ENCODE results near the gene SHKBP1. TPM values are rescaled to one million over a fixed set of nuclear protein-coding genes. Genes with fewer than 3 reads are reported as not detected.

Gene SHKBP1
- total and polyA plus RNA-seq, 9 of the 15 experiments (the other 6 are each of a cell fraction or from before 2014, with no cell fraction given): 1.2 to 58.1 (median 22.3) TPM

DNA sequence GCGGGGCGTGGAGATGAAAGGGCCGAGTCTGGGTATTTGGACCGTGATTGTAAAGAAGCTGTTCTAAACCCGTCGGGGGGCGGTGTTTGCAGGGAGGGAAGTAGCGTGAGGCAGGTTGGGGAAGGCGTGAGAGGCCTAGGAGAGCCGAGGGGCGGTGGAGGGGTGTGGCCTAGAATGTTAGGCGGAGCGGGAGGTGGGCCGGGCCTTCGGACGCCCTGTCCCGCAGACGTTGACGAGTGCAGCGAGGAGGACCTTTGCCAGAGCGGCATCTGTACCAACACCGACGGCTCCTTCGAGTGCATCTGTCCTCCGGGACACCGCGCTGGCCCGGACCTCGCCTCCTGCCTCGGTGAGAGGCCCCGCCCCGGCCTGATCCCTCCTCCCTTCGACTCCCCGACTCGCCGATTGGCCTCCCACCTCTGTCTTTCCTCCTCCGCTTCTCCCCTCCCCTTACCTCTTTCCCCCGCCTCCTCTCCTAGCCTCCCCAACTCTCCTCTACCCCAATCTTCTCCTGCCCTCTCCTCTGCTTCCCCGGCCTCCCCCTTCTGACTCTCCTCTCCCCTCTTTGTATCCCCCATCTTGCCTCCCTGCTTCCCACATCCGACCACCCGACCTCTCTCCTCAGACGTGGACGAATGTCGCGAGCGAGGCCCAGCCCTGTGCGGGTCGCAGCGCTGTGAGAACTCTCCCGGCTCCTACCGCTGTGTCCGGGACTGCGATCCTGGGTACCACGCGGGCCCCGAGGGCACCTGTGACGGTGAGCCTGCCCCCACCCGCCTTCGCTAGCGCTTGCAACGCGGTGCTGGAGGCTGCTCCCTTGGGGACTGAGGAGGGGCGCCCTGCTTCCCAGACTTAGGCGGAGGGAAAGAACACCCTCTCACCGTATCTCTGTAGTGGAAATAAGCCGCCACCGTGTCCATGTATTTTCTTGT is 37.3 kb downstream of the SHKBP1 start (continued):
- TF ChIP-seq SMAD2 (IDR thresholded peaks at IDR 0.05; ENCODE audit: low read depth, low read length): no peak
- TF ChIP-seq SMAD3 (CRISPR knock-in tag; conservative IDR thresholded peaks at IDR 0.05): no peak
- TF ChIP-seq RBM17 (IDR thresholded peaks at IDR 0.05; ENCODE audit: borderline replicate concordance, low read depth, low read length): no peak
- no peak for TF ChIP-seq PURB (CRISPR knock-in tag; IDR thresholded peaks at IDR 0.05; ENCODE audit: low read depth)
- TF ChIP-seq NEUROD1 (IDR thresholded peaks at IDR 0.05; ENCODE audit: borderline replicate concordance, low read depth, low read length, partially characterized antibody): no peak
- TF ChIP-seq, protein P1, sequence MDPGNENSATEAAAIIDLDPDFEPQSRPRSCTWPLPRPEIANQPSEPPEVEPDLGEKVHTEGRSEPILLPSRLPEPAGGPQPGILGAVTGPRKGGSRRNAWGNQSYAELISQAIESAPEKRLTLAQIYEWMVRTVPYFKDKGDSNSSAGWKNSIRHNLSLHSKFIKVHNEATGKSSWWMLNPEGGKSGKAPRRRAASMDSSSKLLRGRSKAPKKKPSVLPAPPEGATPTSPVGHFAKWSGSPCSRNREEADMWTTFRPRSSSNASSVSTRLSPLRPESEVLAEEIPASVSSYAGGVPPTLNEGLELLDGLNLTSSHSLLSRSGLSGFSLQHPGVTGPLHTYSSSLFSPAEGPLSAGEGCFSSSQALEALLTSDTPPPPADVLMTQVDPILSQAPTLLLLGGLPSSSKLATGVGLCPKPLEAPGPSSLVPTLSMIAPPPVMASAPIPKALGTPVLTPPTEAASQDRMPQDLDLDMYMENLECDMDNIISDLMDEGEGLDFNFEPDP (CRISPR knock-in tag; IDR thresholded peaks at IDR 0.05): no peak
- peak in 1 of 2 experiments; percentile 22; a peak in 2 of 4 replicates for TF ChIP-seq NRF1 (conservative IDR thresholded peaks at IDR 0.05 in 1 of 2, IDR thresholded peaks at IDR 0.05 in 1 of 2)
- no peak for TF ChIP-seq ZNF589 (CRISPR knock-in tag; IDR thresholded peaks at IDR 0.05; ENCODE audit: low read depth)
- TF ChIP-seq, protein P2, sequence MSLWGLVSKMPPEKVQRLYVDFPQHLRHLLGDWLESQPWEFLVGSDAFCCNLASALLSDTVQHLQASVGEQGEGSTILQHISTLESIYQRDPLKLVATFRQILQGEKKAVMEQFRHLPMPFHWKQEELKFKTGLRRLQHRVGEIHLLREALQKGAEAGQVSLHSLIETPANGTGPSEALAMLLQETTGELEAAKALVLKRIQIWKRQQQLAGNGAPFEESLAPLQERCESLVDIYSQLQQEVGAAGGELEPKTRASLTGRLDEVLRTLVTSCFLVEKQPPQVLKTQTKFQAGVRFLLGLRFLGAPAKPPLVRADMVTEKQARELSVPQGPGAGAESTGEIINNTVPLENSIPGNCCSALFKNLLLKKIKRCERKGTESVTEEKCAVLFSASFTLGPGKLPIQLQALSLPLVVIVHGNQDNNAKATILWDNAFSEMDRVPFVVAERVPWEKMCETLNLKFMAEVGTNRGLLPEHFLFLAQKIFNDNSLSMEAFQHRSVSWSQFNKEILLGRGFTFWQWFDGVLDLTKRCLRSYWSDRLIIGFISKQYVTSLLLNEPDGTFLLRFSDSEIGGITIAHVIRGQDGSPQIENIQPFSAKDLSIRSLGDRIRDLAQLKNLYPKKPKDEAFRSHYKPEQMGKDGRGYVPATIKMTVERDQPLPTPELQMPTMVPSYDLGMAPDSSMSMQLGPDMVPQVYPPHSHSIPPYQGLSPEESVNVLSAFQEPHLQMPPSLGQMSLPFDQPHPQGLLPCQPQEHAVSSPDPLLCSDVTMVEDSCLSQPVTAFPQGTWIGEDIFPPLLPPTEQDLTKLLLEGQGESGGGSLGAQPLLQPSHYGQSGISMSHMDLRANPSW (CRISPR knock-in tag; IDR thresholded peaks at IDR 0.05): no peak
- TF ChIP-seq, protein P3, sequence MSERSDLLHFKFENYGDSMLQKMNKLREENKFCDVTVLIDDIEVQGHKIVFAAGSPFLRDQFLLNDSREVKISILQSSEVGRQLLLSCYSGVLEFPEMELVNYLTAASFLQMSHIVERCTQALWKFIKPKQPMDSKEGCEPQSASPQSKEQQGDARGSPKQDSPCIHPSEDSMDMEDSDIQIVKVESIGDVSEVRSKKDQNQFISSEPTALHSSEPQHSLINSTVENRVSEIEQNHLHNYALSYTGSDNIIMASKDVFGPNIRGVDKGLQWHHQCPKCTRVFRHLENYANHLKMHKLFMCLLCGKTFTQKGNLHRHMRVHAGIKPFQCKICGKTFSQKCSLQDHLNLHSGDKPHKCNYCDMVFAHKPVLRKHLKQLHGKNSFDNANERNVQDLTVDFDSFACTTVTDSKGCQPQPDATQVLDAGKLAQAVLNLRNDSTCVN (CRISPR knock-in tag; IDR thresholded peaks at IDR 0.05): peak; percentile 68; the same call in 1 of the 2 replicates
- TF ChIP-seq ZNF444 (CRISPR knock-in tag; IDR thresholded peaks at IDR 0.05): no peak
- TF ChIP-seq NCOA6 (IDR thresholded peaks at IDR 0.05): peak; percentile 86
- peak; percentile 28 for TF ChIP-seq SP1 (CRISPR knock-in tag; IDR thresholded peaks at IDR 0.05)
- TF ChIP-seq POLR2G (IDR thresholded peaks at IDR 0.05; ENCODE audit: low read depth, low read length): peak; percentile 66
- peak; percentile 45; the same call in 1 of the 2 replicates for TF ChIP-seq PHF8 (IDR thresholded peaks at IDR 0.05; ENCODE audit: borderline replicate concordance, low read length)
- peak; percentile 10 for TF ChIP-seq CHD4 (IDR thresholded peaks at IDR 0.05; ENCODE audit: insufficient read depth, insufficient replicate concordance, low read depth, low read length, poor library complexity, severe bottlenecking)
- 0 out of 2 replicates have a peak, but pooled peaks have one; percentile 28 for TF ChIP-seq EHMT2 (IDR thresholded peaks at IDR 0.05)
- peak; percentile 53 for TF ChIP-seq CHD1 (IDR thresholded peaks at IDR 0.05; ENCODE audit: low read length)
- no peak for TF ChIP-seq CBFA2T3 (IDR thresholded peaks at IDR 0.05)
- TF ChIP-seq, protein P4, sequence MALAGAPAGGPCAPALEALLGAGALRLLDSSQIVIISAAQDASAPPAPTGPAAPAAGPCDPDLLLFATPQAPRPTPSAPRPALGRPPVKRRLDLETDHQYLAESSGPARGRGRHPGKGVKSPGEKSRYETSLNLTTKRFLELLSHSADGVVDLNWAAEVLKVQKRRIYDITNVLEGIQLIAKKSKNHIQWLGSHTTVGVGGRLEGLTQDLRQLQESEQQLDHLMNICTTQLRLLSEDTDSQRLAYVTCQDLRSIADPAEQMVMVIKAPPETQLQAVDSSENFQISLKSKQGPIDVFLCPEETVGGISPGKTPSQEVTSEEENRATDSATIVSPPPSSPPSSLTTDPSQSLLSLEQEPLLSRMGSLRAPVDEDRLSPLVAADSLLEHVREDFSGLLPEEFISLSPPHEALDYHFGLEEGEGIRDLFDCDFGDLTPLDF (CRISPR knock-in tag; IDR thresholded peaks at IDR 0.05): 0 out of 2 replicates have a peak, but pooled peaks have one; percentile 13
- TF ChIP-seq ZNF586 (CRISPR knock-in tag; conservative IDR thresholded peaks at IDR 0.05): no peak

Measured in K562 (cell line).